ENCODE results near the gene CNOT11. TPM values are rescaled to one million over a fixed set of nuclear protein-coding genes. Genes with fewer than 3 reads are reported as not detected.
"Not testable (repeated sequence)": the region's sequence is repeated elsewhere in the genome, so short reads cannot be mapped to it uniquely, and the experiment has no call there.

The CNOT11 gene
- total RNA-seq, 1 experiment from 2014 or later: 110 TPM

- TF ChIP-seq, protein P1, sequence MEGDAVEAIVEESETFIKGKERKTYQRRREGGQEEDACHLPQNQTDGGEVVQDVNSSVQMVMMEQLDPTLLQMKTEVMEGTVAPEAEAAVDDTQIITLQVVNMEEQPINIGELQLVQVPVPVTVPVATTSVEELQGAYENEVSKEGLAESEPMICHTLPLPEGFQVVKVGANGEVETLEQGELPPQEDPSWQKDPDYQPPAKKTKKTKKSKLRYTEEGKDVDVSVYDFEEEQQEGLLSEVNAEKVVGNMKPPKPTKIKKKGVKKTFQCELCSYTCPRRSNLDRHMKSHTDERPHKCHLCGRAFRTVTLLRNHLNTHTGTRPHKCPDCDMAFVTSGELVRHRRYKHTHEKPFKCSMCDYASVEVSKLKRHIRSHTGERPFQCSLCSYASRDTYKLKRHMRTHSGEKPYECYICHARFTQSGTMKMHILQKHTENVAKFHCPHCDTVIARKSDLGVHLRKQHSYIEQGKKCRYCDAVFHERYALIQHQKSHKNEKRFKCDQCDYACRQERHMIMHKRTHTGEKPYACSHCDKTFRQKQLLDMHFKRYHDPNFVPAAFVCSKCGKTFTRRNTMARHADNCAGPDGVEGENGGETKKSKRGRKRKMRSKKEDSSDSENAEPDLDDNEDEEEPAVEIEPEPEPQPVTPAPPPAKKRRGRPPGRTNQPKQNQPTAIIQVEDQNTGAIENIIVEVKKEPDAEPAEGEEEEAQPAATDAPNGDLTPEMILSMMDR (IDR thresholded peaks at IDR 0.05; ENCODE audit: insufficient read depth in 1 of 2, low read depth in 1 of 2, low read length in 1 of 2, severe bottlenecking in 1 of 2, unreplicated experiment in 1 of 2): peak; percentile 35 to 71
- CTCF ChIA-PET: interaction anchor here (0.6 to 1.5 kb wide), 15 partner anchors 8 to 193 kb away, joined by 3 to 17 read pairs (median 5); partner anchors contain the start of genes CNOT11 and TBC1D8
- Mint-ChIP-seq H3K27ac (ENCODE audit: unreplicated experiment) (no peak overlapping the region), H3K4me1 (ENCODE audit: low read depth, unreplicated experiment) (peaks cover 17% of the 10 kb centered on the region), H3K9me3 (ENCODE audit: unreplicated experiment) (peaks cover 16% of the 10 kb centered on the region), H3K36me3 (ENCODE audit: insufficient read depth, unreplicated experiment) (no peaks in the 10 kb centered on the region), H3K4me3 (ENCODE audit: unreplicated experiment) (no peak overlapping the region), H3K27me3 (ENCODE audit: insufficient read depth, unreplicated experiment) (no peaks in the 10 kb centered on the region)
- peaks cover 4% of the 10 kb centered on the region for H3K9me3 ChIP-seq
- no TSS peak for BruUV-seq (replicated peaks)
- intact Hi-C loops (cut with micrococcal nuclease; ENCODE audit: unreplicated experiment): loop anchor here (1.0 to 2.0 kb wide), 4 partner anchors 47 to 193 kb away; partner anchors contain the start of gene CNOT11
- POLR2A ChIA-PET: interaction anchor here (0.5 kb wide), 1 partner anchor 14 kb away, joined by 4 read pairs; no protein-coding TSS in a partner anchor
- no peaks in the 10 kb centered on the region for H3K36me3 ChIP-seq (ENCODE audit: control insufficient read depth, insufficient read depth, low read length)
- H3K27me3 ChIP-seq (replicated peaks; ENCODE audit: control insufficient read depth, insufficient read depth, low read length): no peaks in the 10 kb centered on the region
- peaks cover 25% of the 10 kb centered on the region for H3K4me1 ChIP-seq
- H3K4me3 ChIP-seq (ENCODE audit: low read depth, low read length): no peak overlapping the region
- peak; percentile 68 for DNase-seq
Measured at GRCh38 chr2:101205521-101206479, 46.9 kb upstream of the CNOT11 start.

GRCh38 chr2:101208830-101209229 is 43.9 kb upstream of the CNOT11 start:
- CTCF ChIA-PET: no interaction called here

DNA sequence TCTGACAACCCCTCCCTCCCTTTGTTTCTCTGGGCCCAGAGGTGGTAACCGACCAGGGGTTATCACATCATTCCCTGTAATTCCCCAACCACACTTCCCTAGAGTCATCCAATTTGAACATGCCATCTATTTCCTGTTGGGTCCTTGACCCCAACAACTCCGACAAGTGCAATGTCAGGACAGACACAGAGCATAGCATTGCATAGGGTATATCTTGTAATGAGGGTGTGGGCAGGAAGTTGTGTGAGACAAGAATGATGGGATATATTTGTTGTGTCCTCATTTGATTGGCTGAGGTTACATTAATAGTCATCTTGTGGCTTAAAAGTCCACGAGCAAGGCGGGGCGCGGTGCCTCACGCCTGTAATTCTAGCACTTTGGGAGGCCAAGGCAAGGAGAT is 33.4 kb upstream of the CNOT11 start:
- no peak overlapping the region for H3K4me3 ChIP-seq (ENCODE audit: low read depth, low read length)
- BruUV-seq (replicated peaks): no TSS peak
- intact Hi-C loops (cut with micrococcal nuclease; ENCODE audit: unreplicated experiment): no loop called here
- H3K36me3 ChIP-seq (ENCODE audit: control insufficient read depth, insufficient read depth, low read length): no peaks in the 10 kb centered on the region
- TF ChIP-seq, protein P1 (IDR thresholded peaks at IDR 0.05; ENCODE audit: insufficient read depth in 1 of 2, low read depth in 1 of 2, low read length in 1 of 2, severe bottlenecking in 1 of 2, unreplicated experiment in 1 of 2): no peak
- H3K27me3 ChIP-seq (replicated peaks; ENCODE audit: control insufficient read depth, insufficient read depth, low read length): no peaks in the 10 kb centered on the region
- ChIA-PET CTCF (no interaction called here), POLR2A (no interaction called here)
- H3K9me3 ChIP-seq: peaks cover 3% of the 10 kb centered on the region; the same call in 1 of the 2 replicates
- Mint-ChIP-seq H3K9me3 (ENCODE audit: unreplicated experiment) (peaks cover 5% of the 10 kb centered on the region), H3K27ac (ENCODE audit: unreplicated experiment) (no peak overlapping the region), H3K4me3 (ENCODE audit: unreplicated experiment) (no peak overlapping the region), H3K4me1 (ENCODE audit: low read depth, unreplicated experiment) (peaks cover 5% of the 10 kb centered on the region), H3K36me3 (ENCODE audit: insufficient read depth, unreplicated experiment) (no peaks in the 10 kb centered on the region), H3K27me3 (ENCODE audit: insufficient read depth, unreplicated experiment) (no peaks in the 10 kb centered on the region)
- DNase-seq: no peak
- H3K4me1 ChIP-seq: no peaks in the 10 kb centered on the region; the same call in 1 of the 2 replicates

More at GRCh38 chr2:101208830-101209229, 43.9 kb upstream of the CNOT11 start:
- Histone ChIP-seq H3K4me1 (peaks cover 25% of the 10 kb centered on the region), H3K27me3 (replicated peaks; ENCODE audit: control insufficient read depth, insufficient read depth, low read length) (no peaks in the 10 kb centered on the region), H3K9me3 (peaks cover 9% of the 10 kb centered on the region), H3K36me3 (ENCODE audit: control insufficient read depth, insufficient read depth, low read length) (no peaks in the 10 kb centered on the region), H3K4me3 (ENCODE audit: low read depth, low read length) (no peak overlapping the region)
- TF ChIP-seq, protein P1 (IDR thresholded peaks at IDR 0.05; ENCODE audit: insufficient read depth in 1 of 2, low read depth in 1 of 2, low read length in 1 of 2, severe bottlenecking in 1 of 2, unreplicated experiment in 1 of 2): no peak
- H3K4me3 Mint-ChIP-seq (ENCODE audit: unreplicated experiment): no peak overlapping the region
- H3K9me3 Mint-ChIP-seq (ENCODE audit: unreplicated experiment): peaks cover 23% of the 10 kb centered on the region
- H3K27ac Mint-ChIP-seq (ENCODE audit: unreplicated experiment): no peak overlapping the region
- H3K27me3 Mint-ChIP-seq (ENCODE audit: insufficient read depth, unreplicated experiment): no peaks in the 10 kb centered on the region
- BruUV-seq (replicated peaks): no TSS peak
- intact Hi-C loops (cut with micrococcal nuclease; ENCODE audit: unreplicated experiment): no loop called here
- POLR2A ChIA-PET: no interaction called here
- DNase-seq: no peak
- H3K36me3 Mint-ChIP-seq (ENCODE audit: insufficient read depth, unreplicated experiment): no peaks in the 10 kb centered on the region
- H3K4me1 Mint-ChIP-seq (ENCODE audit: low read depth, unreplicated experiment): peaks cover 17% of the 10 kb centered on the region

DNA sequence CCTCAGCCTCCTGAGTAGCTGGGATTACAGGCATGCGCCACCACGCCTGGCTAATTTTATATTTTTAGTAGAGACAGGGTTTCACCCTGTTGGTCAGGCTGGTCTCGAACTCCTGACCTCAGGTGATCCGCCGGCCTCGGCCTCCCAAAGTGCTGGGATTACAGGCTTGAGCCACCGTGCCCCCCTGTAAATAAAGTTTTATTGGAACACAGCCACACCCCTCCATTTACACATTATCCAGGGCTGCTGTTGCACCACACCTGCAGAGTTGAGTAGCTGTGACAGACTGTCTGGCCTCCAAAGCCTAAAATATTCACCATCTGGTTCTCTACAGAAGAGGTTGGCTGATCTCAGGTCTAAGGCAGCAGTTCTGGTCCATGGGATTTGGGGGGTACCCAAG is 32.6 kb upstream of the CNOT11 start:
- H3K9me3 ChIP-seq; H3K27me3 Mint-ChIP-seq (ENCODE audit: insufficient read depth, unreplicated experiment); intact Hi-C loops (cut with micrococcal nuclease; ENCODE audit: unreplicated experiment); H3K27ac Mint-ChIP-seq (ENCODE audit: unreplicated experiment); BruUV-seq (replicated peaks); H3K4me1 Mint-ChIP-seq (ENCODE audit: low read depth, unreplicated experiment); H3K4me3 Mint-ChIP-seq (ENCODE audit: unreplicated experiment); POLR2A ChIA-PET; H3K27me3 ChIP-seq (replicated peaks; ENCODE audit: control insufficient read depth, insufficient read depth, low read length); H3K4me3 ChIP-seq (ENCODE audit: low read depth, low read length); H3K36me3 Mint-ChIP-seq (ENCODE audit: insufficient read depth, unreplicated experiment); H3K9me3 Mint-ChIP-seq (ENCODE audit: unreplicated experiment); H3K4me1 ChIP-seq; H3K36me3 ChIP-seq (ENCODE audit: control insufficient read depth, insufficient read depth, low read length); DNase-seq; CTCF ChIA-PET: not testable (repeated sequence)
